Neural cell (in vitro differentiated cells): ENCODE data around the gene DGLUCY.

Source experiments
- CTCF ChIP-seq: fragments of 450-650 bp; IDR thresholded peaks from 2 replicates; pipeline ENCODE4 v1.5.1; 2014; ENCODE audit warnings: antibody characterized with exemption, mild to moderate bottlenecking, moderate library complexity; ENCODE audit not compliant: poor library complexity, severe bottlenecking
- EP300 ChIP-seq: fragments of 450-650 bp; conservative IDR thresholded peaks from 2 replicates; pipeline ENCODE4 v1.6.1; 2014; ENCODE audit warnings: antibody characterized with exemption, mild to moderate bottlenecking, moderate library complexity; ENCODE audit not compliant: poor library complexity, severe bottlenecking
- EZH2 ChIP-seq: fragments of 200-600, 300-800 bp; shearing (Covaris generic), sonication (generic); IDR thresholded peaks from 2 replicates; pipeline ENCODE4 v1.6.1; 2014; ENCODE audit warnings: antibody characterized with exemption, low read length, borderline replicate concordance, mild to moderate bottlenecking; ENCODE audit not compliant: insufficient read depth, poor library complexity, severe bottlenecking
- MXI1 ChIP-seq: fragments of 450-650 bp; conservative IDR thresholded peaks from 2 replicates; pipeline ENCODE4 v1.6.1; 2014; ENCODE audit warnings: antibody characterized with exemption, mild to moderate bottlenecking; ENCODE audit not compliant: poor library complexity, severe bottlenecking
- POLR2AphosphoS5 ChIP-seq: IDR thresholded peaks from 2 replicates; pipeline ENCODE4 v1.6.1; 2012
- RAD21 ChIP-seq: fragments of 450-650 bp; conservative IDR thresholded peaks from 2 replicates; pipeline ENCODE4 v1.6.1; 2014; ENCODE audit warnings: antibody characterized with exemption, mild to moderate bottlenecking, moderate library complexity
- REST ChIP-seq: IDR thresholded peaks from 2 replicates; pipeline ENCODE4 v1.6.1; 2012; ENCODE audit warnings: borderline replicate concordance
- SMC3 ChIP-seq: fragments of 450-650 bp; conservative IDR thresholded peaks from 2 replicates; pipeline ENCODE4 v1.6.1; 2014; ENCODE audit warnings: antibody characterized with exemption, mild to moderate bottlenecking, moderate library complexity; ENCODE audit not compliant: poor library complexity
- TAF1 ChIP-seq: IDR thresholded peaks from 2 replicates; pipeline ENCODE4 v1.6.1; 2012; ENCODE audit warnings: low read depth

DNA sequence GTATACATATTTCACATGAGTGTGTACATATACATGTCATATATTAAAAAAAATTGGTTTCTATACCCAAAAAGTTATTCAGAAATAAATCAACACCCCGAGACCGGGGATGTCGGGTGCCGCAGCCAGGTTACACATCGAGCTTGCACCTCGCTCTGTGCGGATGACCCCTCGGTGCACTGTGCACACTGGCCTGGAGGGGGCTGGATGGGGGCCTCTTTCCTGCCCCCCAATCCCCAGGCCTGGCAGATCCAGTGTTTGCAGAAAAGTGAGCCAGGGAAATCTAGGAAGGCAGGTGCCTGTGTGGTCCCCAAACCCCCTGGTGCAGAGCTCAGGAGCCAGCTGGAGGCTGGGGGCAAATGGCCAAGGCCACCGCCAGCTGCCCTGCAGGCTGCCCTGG lies 157.8 kb downstream of the DGLUCY start:
- TF ChIP-seq CTCF (no peak), POLR2AphosphoS5 (no peak), EP300 (no peak), EZH2 (no peak), REST (no peak), RAD21 (no peak), TAF1 (no peak), MXI1 (no peak), SMC3 (no peak)
